GM12865 (cell line): ENCODE results near the gene MANSC4.

Source experiments
- DNase-seq: peaks from one replicate; pipeline ENCODE4 v3.0.0; 2010; ENCODE audit warnings: low read depth
- H3K4me3 ChIP-seq: 2 replicates; pipeline ENCODE4 v1.5.1; 2011; ENCODE audit warnings: mild to moderate bottlenecking, low read depth, low read length, control low read depth
- CTCF ChIP-seq: IDR thresholded peaks from 2 replicates; pipeline ENCODE4 v1.5.1; 2011; ENCODE audit warnings: low read length, control low read depth, low read depth, inconsistent platforms; ENCODE audit not compliant: insufficient read depth; ENCODE audit errors: missing control alignments

The MANSC4 gene

GRCh38 chr12:27733791-27734190 is 46.2 kb downstream of the MANSC4 start:
- DNase-seq = no peak
- no peak overlapping the region for H3K4me3 ChIP-seq
- TF ChIP-seq CTCF = no peak

- DNase-seq = peak; percentile 56
- no peak overlapping the region for H3K4me3 ChIP-seq
- TF ChIP-seq CTCF = peak; percentile 74
Measured at GRCh38 chr12:27733052-27733656, 46.9 kb downstream of the MANSC4 start.

- DNase-seq = peak; percentile 37
- peak; percentile 35 for TF ChIP-seq CTCF
Measured at GRCh38 chr12:27732281-27732680, 47.8 kb downstream of the MANSC4 start.

GRCh38 chr12:27730097-27730588 is 49.9 kb downstream of the MANSC4 start:
- H3K4me3 ChIP-seq = no peak overlapping the region
- no peak for TF ChIP-seq CTCF
- no peak for DNase-seq

More at GRCh38 chr12:27732281-27732680, 47.8 kb downstream of the MANSC4 start:
- no peak overlapping the region for H3K4me3 ChIP-seq

- H3K4me3 ChIP-seq = no peak overlapping the region
- TF ChIP-seq CTCF = no peak
- no peak for DNase-seq
Measured at GRCh38 chr12:27723212-27723611, 56.8 kb downstream of the MANSC4 start.
